Measurements from ENCODE around the gene TMEM132D.

The TMEM132D gene

GRCh38 chr12:129459886-129460285 lies 443.9 kb downstream of the TMEM132D start:
- Histone ChIP-seq H3K4me3 (ENCODE audit: low read depth, low read length) (no peak overlapping the region), H3K9ac (ENCODE audit: low read depth, low read length) (no peak overlapping the region), H3K9me3 (ENCODE audit: control insufficient read depth, insufficient read depth, low read length) (no peaks in the 10 kb centered on the region), H3K27me3 (ENCODE audit: control insufficient read depth, insufficient read depth, low read length) (no peaks in the 10 kb centered on the region), H3K36me3 (ENCODE audit: control insufficient read depth, insufficient read depth, low read length) (no peaks in the 10 kb centered on the region), H3K4me1 (ENCODE audit: control insufficient read depth, insufficient read depth, low read length) (no peaks in the 10 kb centered on the region)

- Histone ChIP-seq H3K4me1 (ENCODE audit: control insufficient read depth, insufficient read depth, low read length) (peaks cover 2% of the 10 kb centered on the region), H3K36me3 (ENCODE audit: control insufficient read depth, insufficient read depth, low read length) (no peaks in the 10 kb centered on the region), H3K9me3 (ENCODE audit: control insufficient read depth, insufficient read depth, low read length) (no peaks in the 10 kb centered on the region), H3K27me3 (ENCODE audit: control insufficient read depth, insufficient read depth, low read length) (no peaks in the 10 kb centered on the region), H3K9ac (ENCODE audit: low read depth, low read length) (no peak overlapping the region), H3K4me3 (ENCODE audit: low read depth, low read length) (no peak overlapping the region)
These were observed 457.1 kb downstream of the TMEM132D start for GRCh38 chr12:129446696-129447095.

GRCh38 chr12:129440278-129440677 lies 463.5 kb downstream of the TMEM132D start:
- H3K27me3 ChIP-seq (ENCODE audit: control insufficient read depth, insufficient read depth, low read length): no peaks in the 10 kb centered on the region
- no peak overlapping the region for H3K9ac ChIP-seq (ENCODE audit: low read depth, low read length)

GRCh38 chr12:129434790-129435189 lies 469.0 kb downstream of the TMEM132D start:
- H3K4me1 ChIP-seq (ENCODE audit: control insufficient read depth, insufficient read depth, low read length): no peaks in the 10 kb centered on the region
- no peaks in the 10 kb centered on the region for H3K9me3 ChIP-seq (ENCODE audit: control insufficient read depth, insufficient read depth, low read length)
- H3K36me3 ChIP-seq (ENCODE audit: control insufficient read depth, insufficient read depth, low read length): no peaks in the 10 kb centered on the region
- no peak overlapping the region for H3K9ac ChIP-seq (ENCODE audit: low read depth, low read length)
- no peaks in the 10 kb centered on the region for H3K27me3 ChIP-seq (ENCODE audit: control insufficient read depth, insufficient read depth, low read length)
- H3K4me3 ChIP-seq (ENCODE audit: low read depth, low read length): no peak overlapping the region

More at GRCh38 chr12:129440278-129440677, 463.5 kb downstream of the TMEM132D start:
- Histone ChIP-seq H3K4me1 (ENCODE audit: control insufficient read depth, insufficient read depth, low read length) (no peaks in the 10 kb centered on the region), H3K9me3 (ENCODE audit: control insufficient read depth, insufficient read depth, low read length) (no peaks in the 10 kb centered on the region), H3K36me3 (ENCODE audit: control insufficient read depth, insufficient read depth, low read length) (no peaks in the 10 kb centered on the region), H3K4me3 (ENCODE audit: low read depth, low read length) (no peak overlapping the region)

GRCh38 chr12:129428240-129428936 lies 475.4 kb downstream of the TMEM132D start:
- H3K9ac ChIP-seq (ENCODE audit: low read depth, low read length): no peak overlapping the region
- H3K27me3 ChIP-seq (ENCODE audit: control insufficient read depth, insufficient read depth, low read length): no peaks in the 10 kb centered on the region
- no peaks in the 10 kb centered on the region for H3K4me1 ChIP-seq (ENCODE audit: control insufficient read depth, insufficient read depth, low read length)
- H3K36me3 ChIP-seq (ENCODE audit: control insufficient read depth, insufficient read depth, low read length): no peaks in the 10 kb centered on the region
- no peak overlapping the region for H3K4me3 ChIP-seq (ENCODE audit: low read depth, low read length)
- H3K9me3 ChIP-seq (ENCODE audit: control insufficient read depth, insufficient read depth, low read length): no peaks in the 10 kb centered on the region

GRCh38 chr12:129423041-129423580 lies 480.7 kb downstream of the TMEM132D start:
- no peaks in the 10 kb centered on the region for H3K9me3 ChIP-seq (ENCODE audit: control insufficient read depth, insufficient read depth, low read length)
- H3K4me3 ChIP-seq (ENCODE audit: low read depth, low read length): no peak overlapping the region
- no peaks in the 10 kb centered on the region for H3K4me1 ChIP-seq (ENCODE audit: control insufficient read depth, insufficient read depth, low read length)
- no peak overlapping the region for H3K9ac ChIP-seq (ENCODE audit: low read depth, low read length)
- no peaks in the 10 kb centered on the region for H3K36me3 ChIP-seq (ENCODE audit: control insufficient read depth, insufficient read depth, low read length)
- no peaks in the 10 kb centered on the region for H3K27me3 ChIP-seq (ENCODE audit: control insufficient read depth, insufficient read depth, low read length)

GRCh38 chr12:129413295-129413694 lies 490.5 kb downstream of the TMEM132D start:
- H3K9ac ChIP-seq (ENCODE audit: low read depth, low read length): no peak overlapping the region
- no peaks in the 10 kb centered on the region for H3K4me1 ChIP-seq (ENCODE audit: control insufficient read depth, insufficient read depth, low read length)
- H3K36me3 ChIP-seq (ENCODE audit: control insufficient read depth, insufficient read depth, low read length): no peaks in the 10 kb centered on the region
- no peak overlapping the region for H3K4me3 ChIP-seq (ENCODE audit: low read depth, low read length)
- H3K9me3 ChIP-seq (ENCODE audit: control insufficient read depth, insufficient read depth, low read length): no peaks in the 10 kb centered on the region
- H3K27me3 ChIP-seq (ENCODE audit: control insufficient read depth, insufficient read depth, low read length): no peaks in the 10 kb centered on the region

GRCh38 chr12:129409281-129409680 lies 494.5 kb downstream of the TMEM132D start:
- H3K9me3 ChIP-seq (ENCODE audit: control insufficient read depth, insufficient read depth, low read length): no peaks in the 10 kb centered on the region
- no peaks in the 10 kb centered on the region for H3K4me1 ChIP-seq (ENCODE audit: control insufficient read depth, insufficient read depth, low read length)
- no peaks in the 10 kb centered on the region for H3K36me3 ChIP-seq (ENCODE audit: control insufficient read depth, insufficient read depth, low read length)
- H3K27me3 ChIP-seq (ENCODE audit: control insufficient read depth, insufficient read depth, low read length): no peaks in the 10 kb centered on the region
- H3K9ac ChIP-seq (ENCODE audit: low read depth, low read length): no peak overlapping the region
- no peak overlapping the region for H3K4me3 ChIP-seq (ENCODE audit: low read depth, low read length)

- Histone ChIP-seq H3K4me3 (ENCODE audit: low read depth, low read length) (no peak overlapping the region), H3K9me3 (ENCODE audit: control insufficient read depth, insufficient read depth, low read length) (no peaks in the 10 kb centered on the region), H3K27me3 (ENCODE audit: control insufficient read depth, insufficient read depth, low read length) (no peaks in the 10 kb centered on the region), H3K9ac (ENCODE audit: low read depth, low read length) (no peak overlapping the region), H3K36me3 (ENCODE audit: control insufficient read depth, insufficient read depth, low read length) (no peaks in the 10 kb centered on the region), H3K4me1 (ENCODE audit: control insufficient read depth, insufficient read depth, low read length) (no peaks in the 10 kb centered on the region)
These were observed 499.3 kb downstream of the TMEM132D start for GRCh38 chr12:129404556-129404955.

GRCh38 chr12:129401572-129401971 lies 502.3 kb downstream of the TMEM132D start:
- no peaks in the 10 kb centered on the region for H3K9me3 ChIP-seq (ENCODE audit: control insufficient read depth, insufficient read depth, low read length)
- H3K27me3 ChIP-seq (ENCODE audit: control insufficient read depth, insufficient read depth, low read length): no peaks in the 10 kb centered on the region
- no peak overlapping the region for H3K9ac ChIP-seq (ENCODE audit: low read depth, low read length)
- no peaks in the 10 kb centered on the region for H3K4me1 ChIP-seq (ENCODE audit: control insufficient read depth, insufficient read depth, low read length)
- no peak overlapping the region for H3K4me3 ChIP-seq (ENCODE audit: low read depth, low read length)
- no peaks in the 10 kb centered on the region for H3K36me3 ChIP-seq (ENCODE audit: control insufficient read depth, insufficient read depth, low read length)

GRCh38 chr12:129394177-129394825 lies 509.5 kb downstream of the TMEM132D start:
- Histone ChIP-seq H3K9me3 (ENCODE audit: control insufficient read depth, insufficient read depth, low read length) (no peaks in the 10 kb centered on the region), H3K36me3 (ENCODE audit: control insufficient read depth, insufficient read depth, low read length) (no peaks in the 10 kb centered on the region), H3K9ac (ENCODE audit: low read depth, low read length) (no peak overlapping the region), H3K27me3 (ENCODE audit: control insufficient read depth, insufficient read depth, low read length) (no peaks in the 10 kb centered on the region), H3K4me1 (ENCODE audit: control insufficient read depth, insufficient read depth, low read length) (no peaks in the 10 kb centered on the region), H3K4me3 (ENCODE audit: low read depth, low read length) (no peak overlapping the region)

GRCh38 chr12:129393357-129393937 lies 510.4 kb downstream of the TMEM132D start:
- H3K9ac ChIP-seq (ENCODE audit: low read depth, low read length): no peak overlapping the region
- H3K27me3 ChIP-seq (ENCODE audit: control insufficient read depth, insufficient read depth, low read length): no peaks in the 10 kb centered on the region
- H3K4me3 ChIP-seq (ENCODE audit: low read depth, low read length): no peak overlapping the region
- H3K36me3 ChIP-seq (ENCODE audit: control insufficient read depth, insufficient read depth, low read length): no peaks in the 10 kb centered on the region
- H3K4me1 ChIP-seq (ENCODE audit: control insufficient read depth, insufficient read depth, low read length): no peaks in the 10 kb centered on the region
- H3K9me3 ChIP-seq (ENCODE audit: control insufficient read depth, insufficient read depth, low read length): no peaks in the 10 kb centered on the region

Data from iPS-15b (cell line).